Astrocyte of the hippocampus (primary cell): ENCODE measurements around the gene COG7.
A peak's percentile ranks its signal among the peaks of the same experiment; 100 is the strongest.
"Not testable (repeated sequence)": the region's sequence is repeated elsewhere in the genome, so short reads cannot be mapped to it uniquely, and the experiment has no call there.

Experiments used
- DNase-seq: peaks from one replicate; pipeline ENCODE4 v3.0.0; 2011; ENCODE audit warnings: low read depth, low spot score

The COG7 gene

GRCh38 chr16:23385441-23385840 lies 67.5 kb downstream of the COG7 start:
- no peak for DNase-seq

GRCh38 chr16:23384878-23385277 lies 68.1 kb downstream of the COG7 start:
- DNase-seq = peak; percentile 83

GRCh38 chr16:23383881-23384280 lies 69.1 kb downstream of the COG7 start:
- DNase-seq = no peak

GRCh38 chr16:23382279-23382678 lies 70.7 kb downstream of the COG7 start:
- DNase-seq = no peak

GRCh38 chr16:23381702-23382101 lies 71.3 kb downstream of the COG7 start:
- DNase-seq = not testable (repeated sequence)

GRCh38 chr16:23380501-23380951 lies 72.5 kb downstream of the COG7 start:
- DNase-seq = no peak

GRCh38 chr16:23379707-23380106 lies 73.3 kb downstream of the COG7 start:
- no peak for DNase-seq

GRCh38 chr16:23378921-23379320 lies 74.1 kb downstream of the COG7 start:
- no peak for DNase-seq

GRCh38 chr16:23378256-23378655 lies 74.7 kb downstream of the COG7 start:
- no peak for DNase-seq

- no peak for DNase-seq
Measured at GRCh38 chr16:23377071-23377931, 75.7 kb downstream of the COG7 start.

- DNase-seq = no peak
Measured at GRCh38 chr16:23375643-23376042, 77.3 kb downstream of the COG7 start.

- DNase-seq = no peak
Measured at GRCh38 chr16:23374721-23375510, 78.1 kb downstream of the COG7 start.

GRCh38 chr16:23373436-23374219 lies 79.4 kb downstream of the COG7 start:
- no peak for DNase-seq

GRCh38 chr16:23371368-23371767 lies 81.6 kb downstream of the COG7 start:
- DNase-seq = no peak

GRCh38 chr16:23369416-23369815 lies 83.6 kb downstream of the COG7 start:
- no peak for DNase-seq

GRCh38 chr16:23368469-23368868 lies 84.5 kb downstream of the COG7 start:
- no peak for DNase-seq

GRCh38 chr16:23367988-23368387 lies 85.0 kb downstream of the COG7 start:
- DNase-seq = no peak

GRCh38 chr16:23367564-23367963 lies 85.4 kb downstream of the COG7 start:
- DNase-seq = no peak

- not testable (repeated sequence) for DNase-seq
Measured at GRCh38 chr16:23366341-23366740, 86.6 kb downstream of the COG7 start.

- no peak for DNase-seq
Measured at GRCh38 chr16:23365602-23366240, 87.3 kb downstream of the COG7 start.
